ENCODE measurements around the gene SIDT2. TPM values are rescaled to one million over a fixed set of nuclear protein-coding genes. Genes with fewer than 3 reads are reported as not detected.
A peak's percentile ranks its signal among the peaks of the same experiment; 100 is the strongest.

Gene SIDT2
- total and polyA plus RNA-seq, 2 of the 13 experiments (the other 11 are each of a cell fraction or from before 2014, with no cell fraction given) = 11.5 to 28.0 TPM

DNA sequence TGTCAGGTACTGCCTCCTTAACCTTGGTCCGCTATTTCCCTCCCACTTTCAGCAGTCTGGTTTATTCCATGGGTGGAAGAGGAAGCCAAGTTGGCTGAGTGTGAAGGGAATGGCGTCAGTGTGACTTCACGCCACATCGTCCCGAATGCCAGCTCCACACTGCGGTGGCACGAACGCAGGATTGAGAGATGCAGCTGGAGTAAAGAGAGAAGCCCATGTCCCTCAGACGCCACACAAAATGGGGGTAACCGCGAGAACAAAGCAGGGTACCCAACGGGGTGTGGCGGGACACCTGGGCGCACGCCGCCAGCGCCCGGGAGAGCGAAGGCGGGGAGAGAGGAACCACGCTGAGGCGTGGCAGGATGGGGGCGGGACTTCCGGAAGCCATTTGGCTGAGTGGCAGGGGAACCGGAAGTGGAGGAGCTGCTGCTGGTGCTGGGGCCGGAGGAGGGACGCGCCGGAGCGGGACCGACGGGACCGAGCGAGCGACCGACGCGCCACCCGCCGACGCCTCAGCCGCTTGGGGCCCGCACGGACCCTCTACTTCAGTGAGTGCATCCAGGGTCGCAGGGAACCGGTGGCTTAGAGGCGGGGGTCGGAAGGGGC, 34.6 kb upstream of the SIDT2 start, which contains the start of gene PAFAH1B2 (continued):
- peak; percentile 81; the same call in 1 of the 2 replicates for TF ChIP-seq KDM5B (CRISPR knock-in tag; IDR thresholded peaks at IDR 0.05; ENCODE audit: borderline replicate concordance)
- peak; percentile 32; the same call in 1 of the 2 replicates for TF ChIP-seq NAIF1 (CRISPR knock-in tag; IDR thresholded peaks at IDR 0.05; ENCODE audit: borderline replicate concordance)
- TF ChIP-seq FOSL2 (CRISPR knock-in tag; IDR thresholded peaks at IDR 0.05) = peak; percentile 56
- TF ChIP-seq, protein P1, sequence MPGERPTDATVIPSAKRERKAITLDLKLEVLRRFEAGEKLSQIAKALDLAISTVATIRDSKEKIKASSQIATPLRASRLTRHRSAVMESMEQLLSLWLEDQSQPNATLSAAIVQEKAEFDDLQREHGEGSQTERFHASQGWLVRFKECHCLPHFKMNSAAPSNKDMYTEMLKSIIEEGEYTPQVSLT (CRISPR knock-in tag; IDR thresholded peaks at IDR 0.05; ENCODE audit: borderline replicate concordance, low read depth) = no peak
- TF ChIP-seq KDM5A (IDR thresholded peaks at IDR 0.05; ENCODE audit: borderline replicate concordance, low read length) = no peak
- no peak; the same call in 1 of the 2 replicates for TF ChIP-seq CHD2 (IDR thresholded peaks at IDR 0.05; ENCODE audit: low read depth, low read length)
- no peak for TF ChIP-seq TBP (CRISPR knock-in tag; IDR thresholded peaks at IDR 0.05)
- no peak for TF ChIP-seq PTBP1 (IDR thresholded peaks at IDR 0.05; ENCODE audit: low read depth, low read length, poor library complexity, severe bottlenecking)
- TF ChIP-seq ZNF34 (CRISPR knock-in tag; IDR thresholded peaks at IDR 0.05; ENCODE audit: borderline replicate concordance) = peak; percentile 73; the same call in 1 of the 2 replicates
- TF ChIP-seq SPEN (CRISPR knock-in tag; IDR thresholded peaks at IDR 0.05; ENCODE audit: low read depth) = peak; percentile 78
- TF ChIP-seq, protein P2, sequence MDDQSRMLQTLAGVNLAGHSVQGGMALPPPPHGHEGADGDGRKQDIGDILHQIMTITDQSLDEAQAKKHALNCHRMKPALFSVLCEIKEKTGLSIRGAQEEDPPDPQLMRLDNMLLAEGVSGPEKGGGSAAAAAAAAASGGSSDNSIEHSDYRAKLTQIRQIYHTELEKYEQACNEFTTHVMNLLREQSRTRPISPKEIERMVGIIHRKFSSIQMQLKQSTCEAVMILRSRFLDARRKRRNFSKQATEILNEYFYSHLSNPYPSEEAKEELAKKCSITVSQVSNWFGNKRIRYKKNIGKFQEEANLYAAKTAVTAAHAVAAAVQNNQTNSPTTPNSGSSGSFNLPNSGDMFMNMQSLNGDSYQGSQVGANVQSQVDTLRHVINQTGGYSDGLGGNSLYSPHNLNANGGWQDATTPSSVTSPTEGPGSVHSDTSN (CRISPR knock-in tag; IDR thresholded peaks at IDR 0.05; ENCODE audit: borderline replicate concordance) = no peak; the same call in 1 of the 2 replicates
- no peak for TF ChIP-seq FLYWCH1 (CRISPR knock-in tag; IDR thresholded peaks at IDR 0.05)
- TF ChIP-seq ZNF234 (CRISPR knock-in tag; conservative IDR thresholded peaks at IDR 0.05) = 0 out of 2 replicates have a peak, but pooled peaks have one; percentile 32
- TF ChIP-seq TEAD3 (CRISPR knock-in tag; optimal IDR thresholded peaks at IDR 0.05; ENCODE audit: borderline replicate concordance) = peak; percentile 75
- peak; percentile 66; the same call in 1 of the 2 replicates for TF ChIP-seq PCBP1 (IDR thresholded peaks at IDR 0.05; ENCODE audit: borderline replicate concordance, low read depth, low read length)
- TF ChIP-seq MTF1 (CRISPR knock-in tag; IDR thresholded peaks at IDR 0.05) = no peak
- TF ChIP-seq, protein P3, sequence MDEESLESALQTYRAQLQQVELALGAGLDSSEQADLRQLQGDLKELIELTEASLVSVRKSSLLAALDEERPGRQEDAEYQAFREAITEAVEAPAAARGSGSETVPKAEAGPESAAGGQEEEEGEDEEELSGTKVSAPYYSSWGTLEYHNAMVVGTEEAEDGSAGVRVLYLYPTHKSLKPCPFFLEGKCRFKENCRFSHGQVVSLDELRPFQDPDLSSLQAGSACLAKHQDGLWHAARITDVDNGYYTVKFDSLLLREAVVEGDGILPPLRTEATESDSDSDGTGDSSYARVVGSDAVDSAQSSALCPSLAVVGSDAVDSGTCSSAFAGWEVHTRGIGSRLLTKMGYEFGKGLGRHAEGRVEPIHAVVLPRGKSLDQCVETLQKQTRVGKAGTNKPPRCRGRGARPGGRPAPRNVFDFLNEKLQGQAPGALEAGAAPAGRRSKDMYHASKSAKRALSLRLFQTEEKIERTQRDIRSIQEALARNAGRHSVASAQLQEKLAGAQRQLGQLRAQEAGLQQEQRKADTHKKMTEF (CRISPR knock-in tag; IDR thresholded peaks at IDR 0.05) = peak; percentile 84
- peak; percentile 91; the same call in 2 of the 3 replicates for TF ChIP-seq MXI1 (IDR thresholded peaks at IDR 0.05; ENCODE audit: borderline replicate concordance, low read depth, low read length)
- TF ChIP-seq, protein P4, sequence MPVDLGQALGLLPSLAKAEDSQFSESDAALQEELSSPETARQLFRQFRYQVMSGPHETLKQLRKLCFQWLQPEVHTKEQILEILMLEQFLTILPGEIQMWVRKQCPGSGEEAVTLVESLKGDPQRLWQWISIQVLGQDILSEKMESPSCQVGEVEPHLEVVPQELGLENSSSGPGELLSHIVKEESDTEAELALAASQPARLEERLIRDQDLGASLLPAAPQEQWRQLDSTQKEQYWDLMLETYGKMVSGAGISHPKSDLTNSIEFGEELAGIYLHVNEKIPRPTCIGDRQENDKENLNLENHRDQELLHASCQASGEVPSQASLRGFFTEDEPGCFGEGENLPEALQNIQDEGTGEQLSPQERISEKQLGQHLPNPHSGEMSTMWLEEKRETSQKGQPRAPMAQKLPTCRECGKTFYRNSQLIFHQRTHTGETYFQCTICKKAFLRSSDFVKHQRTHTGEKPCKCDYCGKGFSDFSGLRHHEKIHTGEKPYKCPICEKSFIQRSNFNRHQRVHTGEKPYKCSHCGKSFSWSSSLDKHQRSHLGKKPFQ (CRISPR knock-in tag; IDR thresholded peaks at IDR 0.05; ENCODE audit: insufficient replicate concordance) = peak; percentile 89
- TF ChIP-seq ZNF737 (CRISPR knock-in tag; IDR thresholded peaks at IDR 0.05; ENCODE audit: borderline replicate concordance) = no peak
- 0 out of 2 replicates have a peak, but pooled peaks have one; percentile 52 for TF ChIP-seq ZNF567 (CRISPR knock-in tag; IDR thresholded peaks at IDR 0.05; ENCODE audit: borderline replicate concordance)
- TF ChIP-seq, protein P5, sequence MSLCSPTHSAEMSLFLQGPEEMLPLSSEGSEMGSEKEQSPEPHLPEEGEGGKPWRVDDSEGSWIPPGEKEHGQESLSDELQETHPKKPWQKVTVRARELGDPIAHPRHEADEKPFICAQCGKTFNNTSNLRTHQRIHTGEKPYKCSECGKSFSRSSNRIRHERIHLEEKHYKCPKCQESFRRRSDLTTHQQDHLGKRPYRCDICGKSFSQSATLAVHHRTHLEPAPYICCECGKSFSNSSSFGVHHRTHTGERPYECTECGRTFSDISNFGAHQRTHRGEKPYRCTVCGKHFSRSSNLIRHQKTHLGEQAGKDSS (CRISPR knock-in tag; IDR thresholded peaks at IDR 0.05; ENCODE audit: borderline replicate concordance, low read depth) = peak; percentile 84; the same call in 1 of the 2 replicates
- no peak for TF ChIP-seq MAFF (IDR thresholded peaks at IDR 0.05; ENCODE audit: low read depth, low read length)
- TF ChIP-seq ARHGAP35 (CRISPR knock-in tag; IDR thresholded peaks at IDR 0.05; ENCODE audit: borderline replicate concordance) = peak; percentile 91

Measured in HepG2 (cell line).